Right lobe of liver (tissue), 6 donors: ENCODE measurements around the gene BBX. TPM values are rescaled to one million over a fixed set of nuclear protein-coding genes. Genes with fewer than 3 reads are reported as not detected.

ENCODE experiments used
- ATAC-seq, 4 donors: fragments of 200-7000 bp; cut with Tn5 transposase; one replicate each; pipeline ENCODE4 v1.9.1; 2020; ENCODE audit warnings: mild to moderate bottlenecking in 4 of 4, moderate library complexity in 4 of 4
- DNase-seq, 3 donors: peaks; one replicate each; pipeline ENCODE4 v3.0.0-alpha.2; 2020
- H3K27ac ChIP-seq, 3 donors: fragments of 200-600 bp; one replicate each; pipeline ENCODE4 v1.8.0; 2022
- H3K27me3 ChIP-seq, 2 donors: fragments of 200-600 bp; one replicate each; pipeline ENCODE4 v1.8.0; 2022
- H3K36me3 ChIP-seq, 4 donors: fragments of 200-600 bp; sonication (generic) in 1 of 4; one replicate each; pipeline versions ENCODE4 v1.5.1 to v1.8.0; 2017 to 2022; ENCODE audit warnings: control low read depth in 1 of 4
- H3K4me1 ChIP-seq, 4 donors: fragments of 200-600 bp; sonication (generic) in 1 of 4; one replicate each; pipeline versions ENCODE4 v1.5.1 to v1.8.0; 2017 to 2022; ENCODE audit warnings: control low read depth in 1 of 4
- H3K4me3 ChIP-seq, 3 donors: fragments of 200-600 bp; one replicate each; pipeline ENCODE4 v1.8.0; 2022
- H3K9me3 ChIP-seq, 4 donors: fragments of 200-600 bp; sonication (generic) in 1 of 4; one replicate each; pipeline versions ENCODE4 v1.5.1 to v1.8.0; 2017 to 2022; ENCODE audit warnings: control low read depth in 1 of 4
- CTCF ChIP-seq, 4 donors: fragments of 200-600 bp in 3 of 4; fragments of 450-650 bp in 1 of 4; IDR thresholded peaks; one replicate each; pipeline versions ENCODE4 v1.5.1 to v1.8.0; 2016 to 2022; ENCODE audit warnings: antibody characterized with exemption in 4 of 4, mild to moderate bottlenecking in 2 of 4
- POLR2A ChIP-seq: fragments of 450-650 bp; IDR thresholded peaks from one replicate; pipeline ENCODE4 v1.6.1; 2017; ENCODE audit warnings: antibody characterized with exemption, mild to moderate bottlenecking
- WGBS: methylation state at CpG from one replicate; pipeline ENCODE4 v1.1.6; 2018; ENCODE audit warnings: low coverage, low lambda C conversion rate; ENCODE audit not compliant: insufficient coverage; ENCODE audit errors: missing lambda C conversion rate; 5-methylcytosine and 5-hydroxymethylcytosine counted together
- intact Hi-C, 2 donors: fragments of 100-400 bp; cut with DNase I; formaldehyde crosslinking; loops; one replicate each; pipeline versions ENCODE4 v1.11.2 to v1.14.1; 2022
- total RNA-seq, 6 experiments: library from RNA; depleted of rRNA in 2 of 6; stranded (reverse); fragments of >200 nt in 2 of 6; fragmentation: NEBNext Ultra II Directional in 3 of 6; extraction: Animal tissue kit (Norgen Biotek cat#: 25700) in 3 of 6; gene quantifications; one replicate each; pipeline versions ENCODE4 v1.1.0 to v1.2.4, GENCODE V29; 2016 to 2023
- donor health status: DM: no; HTN: yes; CAD: no.
- donor health status: DM: no; HTN: no; CAD: no.
- donor health status: DM: no; HTN: no; CAD: no.
- donor health status: DM: no; HTN: yes; CAD: no.
- donor health status: DM: no; HTN: yes; CAD: no.

Gene BBX
- total RNA-seq, 6 experiments from 2014 or later, result 15.0 to 22.4 (median 19.1) TPM

- ATAC-seq, result no peak
- H3K4me3 ChIP-seq, result no peak overlapping the region
- intact Hi-C loops, result no loop called here
- TF ChIP-seq POLR2A, result no peak
- no peak for TF ChIP-seq CTCF (IDR thresholded peaks at IDR 0.05)
- DNase-seq, result no peak
- H3K36me3 ChIP-seq, result no peaks in the 10 kb centered on the region
- H3K9me3 ChIP-seq, result no peaks in the 10 kb centered on the region
- no peak overlapping the region for H3K27ac ChIP-seq
- H3K27me3 ChIP-seq, result no peaks in the 10 kb centered on the region
- H3K4me1 ChIP-seq, result no peaks in the 10 kb centered on the region
Measured at GRCh38 chr3:107651782-107652181, 129.0 kb downstream of the BBX start.

GRCh38 chr3:107654218-107654617, 131.5 kb downstream of the BBX start:
- TF ChIP-seq CTCF (IDR thresholded peaks at IDR 0.05), result no peak
- TF ChIP-seq POLR2A, result no peak
- 95% methylated on average over 1 of the region's 1 CpG for WGBS
- intact Hi-C loops, result no loop called here
- H3K4me1 ChIP-seq, result no peaks in the 10 kb centered on the region
- no peak overlapping the region for H3K27ac ChIP-seq
- H3K4me3 ChIP-seq, result no peak overlapping the region
- no peaks in the 10 kb centered on the region for H3K36me3 ChIP-seq
- no peaks in the 10 kb centered on the region for H3K9me3 ChIP-seq
- DNase-seq, result no peak
- no peaks in the 10 kb centered on the region for H3K27me3 ChIP-seq
- ATAC-seq, result no peak

GRCh38 chr3:107657971-107658370, 135.2 kb downstream of the BBX start:
- TF ChIP-seq POLR2A (no peak), CTCF (IDR thresholded peaks at IDR 0.05) (no peak)
- ATAC-seq, result peak in 1 of 4 donors; percentile 25
- Histone ChIP-seq H3K4me1 (peaks cover 0 to 5% (median 2%) of the 10 kb centered on the region in 4 donors), H3K27ac (no peak overlapping the region), H3K4me3 (no peak overlapping the region), H3K9me3 (no peaks in the 10 kb centered on the region), H3K36me3 (no peaks in the 10 kb centered on the region), H3K27me3 (no peaks in the 10 kb centered on the region)
- 46% methylated on average over 2 of the region's 2 CpGs for WGBS
- no peak for DNase-seq
- intact Hi-C loops, result no loop called here

GRCh38 chr3:107660306-107660976, 137.7 kb downstream of the BBX start:
- Histone ChIP-seq H3K4me1 (peaks cover 0 to 5% (median 2%) of the 10 kb centered on the region in 4 donors), H3K36me3 (no peaks in the 10 kb centered on the region), H3K9me3 (no peaks in the 10 kb centered on the region), H3K4me3 (no peak overlapping the region), H3K27me3 (no peaks in the 10 kb centered on the region), H3K27ac (no peak overlapping the region)
- TF ChIP-seq POLR2A, result no peak
- TF ChIP-seq CTCF (IDR thresholded peaks at IDR 0.05), result peak; percentile 42 to 59 (median 54)
- no peak for DNase-seq
- intact Hi-C loops, result no loop called here
- peak in 3 of 4 donors; percentile 45 to 55 (median 47) for ATAC-seq
- WGBS, result 54% methylated on average over 3 of the region's 3 CpGs
